ENCODE data around the gene AKAP6. TPM values are rescaled to one million over a fixed set of nuclear protein-coding genes. Genes with fewer than 3 reads are reported as not detected.

The AKAP6 gene
- total RNA-seq, 2 experiments from 2014 or later, result 0.62 to 0.67 TPM

GRCh38 chr14:32639208-32639607 lies 310.1 kb downstream of the AKAP6 start:
- no peaks in the 10 kb centered on the region for H3K9me3 Mint-ChIP-seq
- CTCF ChIA-PET, result no interaction called here
- no peak overlapping the region for H3K27ac Mint-ChIP-seq
- H3K36me3 Mint-ChIP-seq (ENCODE audit: low read depth), result no peaks in the 10 kb centered on the region
- H3K4me1 Mint-ChIP-seq, result no peaks in the 10 kb centered on the region
- no peak for DNase-seq
- H3K27me3 Mint-ChIP-seq, result peaks cover 2% of the 10 kb centered on the region
- POLR2A ChIA-PET, result no interaction called here
- H3K4me3 Mint-ChIP-seq, result no peak overlapping the region

DNA sequence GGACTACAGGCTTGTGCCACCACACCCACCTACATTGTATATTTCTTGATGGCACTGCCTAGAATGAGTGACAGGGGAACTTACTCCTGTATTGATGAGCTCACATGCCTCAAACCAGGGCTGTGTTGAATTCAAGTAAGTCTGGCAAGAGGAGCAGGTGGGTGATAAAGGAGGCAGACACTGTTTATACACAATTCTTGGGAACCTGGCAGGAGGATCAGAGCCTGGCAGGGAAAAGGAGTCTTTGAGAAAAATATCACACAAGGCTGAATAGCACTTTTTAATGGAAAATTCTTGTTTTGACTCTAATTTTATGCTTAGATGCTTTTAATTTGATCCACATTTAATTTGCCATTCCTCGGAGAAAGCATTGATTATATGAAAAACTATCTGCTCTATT lies 316.5 kb downstream of the AKAP6 start:
- Mint-ChIP-seq H3K4me3 (no peak overlapping the region), H3K4me1 (no peaks in the 10 kb centered on the region), H3K36me3 (ENCODE audit: low read depth) (no peaks in the 10 kb centered on the region), H3K27ac (no peak overlapping the region), H3K9me3 (no peaks in the 10 kb centered on the region), H3K27me3 (peaks cover 2% of the 10 kb centered on the region)
- ChIA-PET CTCF (no interaction called here), POLR2A (no interaction called here)
- no peak for DNase-seq

- Mint-ChIP-seq H3K27me3 (no peaks in the 10 kb centered on the region), H3K27ac (no peak overlapping the region), H3K4me3 (no peak overlapping the region), H3K36me3 (ENCODE audit: low read depth) (no peaks in the 10 kb centered on the region), H3K9me3 (no peaks in the 10 kb centered on the region), H3K4me1 (no peaks in the 10 kb centered on the region)
- no peak for DNase-seq
- POLR2A ChIA-PET, result no interaction called here
- CTCF ChIA-PET, result no interaction called here
Observed at GRCh38 chr14:32648434-32648833, 319.3 kb downstream of the AKAP6 start.

DNA sequence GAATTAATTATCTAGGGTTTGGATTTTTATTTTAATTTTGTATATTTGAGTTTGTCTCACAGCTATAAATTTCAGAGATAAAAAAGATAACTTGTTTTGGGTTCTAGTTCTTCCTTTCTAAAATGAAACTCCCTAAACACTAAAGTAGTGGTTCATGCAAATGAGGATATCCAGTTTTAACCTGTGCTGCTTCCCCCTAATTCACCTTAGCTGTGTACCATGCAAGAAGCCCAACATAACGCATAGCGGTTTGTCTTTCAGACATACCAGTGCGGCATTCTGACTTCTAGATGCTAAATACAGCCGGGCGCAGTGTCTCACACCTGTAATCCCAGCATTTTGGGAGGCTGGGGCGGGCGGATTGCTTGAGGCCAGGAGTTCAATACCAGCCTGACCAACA lies 320.9 kb downstream of the AKAP6 start:
- H3K9me3 Mint-ChIP-seq, result no peaks in the 10 kb centered on the region
- no peaks in the 10 kb centered on the region for H3K36me3 Mint-ChIP-seq (ENCODE audit: low read depth)
- H3K4me3 Mint-ChIP-seq, result no peak overlapping the region
- CTCF ChIA-PET, result no interaction called here
- POLR2A ChIA-PET, result no interaction called here
- no peaks in the 10 kb centered on the region for H3K4me1 Mint-ChIP-seq
- no peak overlapping the region for H3K27ac Mint-ChIP-seq
- no peaks in the 10 kb centered on the region for H3K27me3 Mint-ChIP-seq
- no peak for DNase-seq

DNA sequence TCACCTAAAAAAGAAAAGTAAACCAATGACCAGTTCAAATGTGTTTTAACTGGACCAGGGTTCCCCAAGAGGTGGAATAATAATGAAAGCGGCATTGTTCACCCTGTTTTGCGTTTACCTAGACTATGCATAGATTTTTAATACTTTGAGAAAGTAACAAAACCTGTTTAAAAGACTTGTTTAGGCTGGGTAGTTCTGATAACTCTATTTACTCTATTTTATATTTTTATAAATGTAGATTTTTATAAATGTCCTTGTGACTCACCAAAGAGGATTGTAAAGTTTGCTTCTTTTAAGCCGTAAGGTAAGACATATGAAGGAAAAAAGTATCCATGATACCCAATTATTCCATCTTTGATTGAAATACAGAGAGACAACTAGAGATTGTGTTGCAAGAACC lies 321.6 kb downstream of the AKAP6 start:
- POLR2A ChIA-PET, result no interaction called here
- no peaks in the 10 kb centered on the region for H3K27me3 Mint-ChIP-seq
- H3K9me3 Mint-ChIP-seq, result no peaks in the 10 kb centered on the region
- H3K27ac Mint-ChIP-seq, result no peak overlapping the region
- H3K4me1 Mint-ChIP-seq, result no peaks in the 10 kb centered on the region
- no peak overlapping the region for H3K4me3 Mint-ChIP-seq
- DNase-seq, result no peak
- H3K36me3 Mint-ChIP-seq (ENCODE audit: low read depth), result no peaks in the 10 kb centered on the region
- CTCF ChIA-PET, result no interaction called here

- ChIA-PET POLR2A (no interaction called here), CTCF (no interaction called here)
- no peaks in the 10 kb centered on the region for H3K9me3 Mint-ChIP-seq
- DNase-seq, result no peak
- no peaks in the 10 kb centered on the region for H3K36me3 Mint-ChIP-seq (ENCODE audit: low read depth)
- H3K27ac Mint-ChIP-seq, result no peak overlapping the region
- no peaks in the 10 kb centered on the region for H3K4me1 Mint-ChIP-seq
- no peak overlapping the region for H3K4me3 Mint-ChIP-seq
- H3K27me3 Mint-ChIP-seq, result no peaks in the 10 kb centered on the region
Observed at GRCh38 chr14:32654106-32654505, 325.0 kb downstream of the AKAP6 start.

- Mint-ChIP-seq H3K27ac (no peak overlapping the region), H3K36me3 (ENCODE audit: low read depth) (no peaks in the 10 kb centered on the region), H3K4me1 (no peaks in the 10 kb centered on the region), H3K9me3 (no peaks in the 10 kb centered on the region), H3K27me3 (no peaks in the 10 kb centered on the region), H3K4me3 (no peak overlapping the region)
- CTCF ChIA-PET, result no interaction called here
- POLR2A ChIA-PET, result no interaction called here
- no peak for DNase-seq
Observed at GRCh38 chr14:32656601-32657000, 327.5 kb downstream of the AKAP6 start.

GRCh38 chr14:32657081-32657480 lies 328.0 kb downstream of the AKAP6 start:
- Mint-ChIP-seq H3K4me3 (no peak overlapping the region), H3K27ac (no peak overlapping the region), H3K4me1 (no peaks in the 10 kb centered on the region), H3K36me3 (ENCODE audit: low read depth) (no peaks in the 10 kb centered on the region), H3K27me3 (no peaks in the 10 kb centered on the region), H3K9me3 (no peaks in the 10 kb centered on the region)
- POLR2A ChIA-PET, result no interaction called here
- no peak for DNase-seq
- CTCF ChIA-PET, result no interaction called here

GRCh38 chr14:32661216-32661615 lies 332.1 kb downstream of the AKAP6 start:
- POLR2A ChIA-PET, result no interaction called here
- DNase-seq, result no peak
- Mint-ChIP-seq H3K27ac (no peak overlapping the region), H3K36me3 (ENCODE audit: low read depth) (no peaks in the 10 kb centered on the region), H3K4me1 (no peaks in the 10 kb centered on the region), H3K9me3 (no peaks in the 10 kb centered on the region), H3K4me3 (no peak overlapping the region), H3K27me3 (peaks cover 3% of the 10 kb centered on the region)
- CTCF ChIA-PET, result interaction anchor here (0.5 kb wide), 1 partner anchor 508 kb away, joined by 4 read pairs; no protein-coding TSS in a partner anchor

- DNase-seq, result no peak
- H3K9me3 Mint-ChIP-seq, result no peaks in the 10 kb centered on the region
- ChIA-PET CTCF (no interaction called here), POLR2A (no interaction called here)
- no peak overlapping the region for H3K27ac Mint-ChIP-seq
- no peaks in the 10 kb centered on the region for H3K4me1 Mint-ChIP-seq
- H3K4me3 Mint-ChIP-seq, result no peak overlapping the region
- H3K27me3 Mint-ChIP-seq, result peaks cover 3% of the 10 kb centered on the region
- no peaks in the 10 kb centered on the region for H3K36me3 Mint-ChIP-seq (ENCODE audit: low read depth)
Observed at GRCh38 chr14:32662211-32662610, 333.1 kb downstream of the AKAP6 start.

DNA sequence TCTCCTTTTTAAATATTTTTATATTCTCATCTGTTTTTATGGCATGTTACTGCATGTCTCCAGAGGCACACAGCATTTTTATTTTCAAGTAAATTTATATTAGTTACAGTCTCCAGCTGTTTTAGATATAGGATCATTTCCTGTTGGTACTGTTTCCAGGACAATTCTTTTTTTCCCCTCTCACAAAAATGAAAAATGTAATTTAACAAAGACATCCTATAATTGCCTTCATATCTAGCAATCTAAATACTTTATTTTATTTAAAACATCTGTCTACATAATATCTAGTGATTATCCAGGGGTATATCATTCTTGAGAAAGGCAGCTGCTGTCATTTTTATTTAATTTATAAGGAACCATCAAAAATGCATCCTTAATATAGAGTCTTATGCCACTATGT lies 337.2 kb downstream of the AKAP6 start:
- Mint-ChIP-seq H3K27me3 (peaks cover 3% of the 10 kb centered on the region), H3K36me3 (ENCODE audit: low read depth) (no peaks in the 10 kb centered on the region), H3K9me3 (no peaks in the 10 kb centered on the region), H3K4me3 (no peak overlapping the region), H3K27ac (no peak overlapping the region), H3K4me1 (no peaks in the 10 kb centered on the region)
- no peak for DNase-seq
- CTCF ChIA-PET, result no interaction called here
- POLR2A ChIA-PET, result no interaction called here

DNA sequence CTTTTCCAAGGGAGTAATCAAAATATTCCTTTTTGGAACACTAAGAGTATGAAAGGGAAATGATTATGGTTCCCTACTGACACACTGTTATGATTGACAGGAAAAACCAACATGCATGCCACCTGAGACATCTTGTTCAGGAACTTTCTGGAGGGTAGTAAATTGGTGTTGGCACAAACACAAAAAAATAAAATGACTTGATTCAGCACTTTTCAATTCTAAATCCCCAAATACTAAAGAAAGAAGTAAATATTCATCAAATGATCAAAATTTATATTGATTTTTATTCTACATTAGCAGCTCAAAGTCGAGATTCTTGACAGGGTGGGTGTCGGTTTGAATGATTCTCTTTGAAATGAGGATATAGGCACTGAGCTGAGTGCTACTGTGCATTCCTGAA lies 338.2 kb downstream of the AKAP6 start:
- no peak overlapping the region for H3K27ac Mint-ChIP-seq
- H3K27me3 Mint-ChIP-seq, result peaks cover 1% of the 10 kb centered on the region
- no peak for DNase-seq
- ChIA-PET POLR2A (no interaction called here), CTCF (no interaction called here)
- no peaks in the 10 kb centered on the region for H3K9me3 Mint-ChIP-seq
- H3K4me1 Mint-ChIP-seq, result no peaks in the 10 kb centered on the region
- no peak overlapping the region for H3K4me3 Mint-ChIP-seq
- H3K36me3 Mint-ChIP-seq (ENCODE audit: low read depth), result no peaks in the 10 kb centered on the region

DNA sequence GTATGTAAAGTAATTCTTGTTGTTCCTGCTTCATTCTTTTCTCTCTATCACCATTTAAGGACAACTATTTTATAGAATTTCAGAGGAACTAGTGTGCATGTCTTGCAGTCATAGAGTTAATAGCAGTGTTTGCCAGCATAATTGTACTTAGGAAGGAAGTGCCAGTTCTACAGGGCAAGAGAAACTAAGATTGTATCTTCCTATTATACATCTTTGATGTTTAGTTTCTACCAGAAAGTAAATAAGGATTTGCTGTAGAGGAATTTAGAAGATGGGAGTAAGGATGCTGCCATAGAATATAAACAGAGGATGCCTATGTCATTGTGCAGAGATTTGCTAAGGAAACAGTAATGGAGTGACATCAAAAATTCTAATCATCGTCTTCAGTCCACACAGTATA lies 338.7 kb downstream of the AKAP6 start:
- no peak overlapping the region for H3K4me3 Mint-ChIP-seq
- H3K27me3 Mint-ChIP-seq, result no peaks in the 10 kb centered on the region
- H3K36me3 Mint-ChIP-seq (ENCODE audit: low read depth), result no peaks in the 10 kb centered on the region
- no peaks in the 10 kb centered on the region for H3K4me1 Mint-ChIP-seq
- POLR2A ChIA-PET, result no interaction called here
- H3K27ac Mint-ChIP-seq, result no peak overlapping the region
- CTCF ChIA-PET, result no interaction called here
- H3K9me3 Mint-ChIP-seq, result no peaks in the 10 kb centered on the region
- DNase-seq, result no peak

DNA sequence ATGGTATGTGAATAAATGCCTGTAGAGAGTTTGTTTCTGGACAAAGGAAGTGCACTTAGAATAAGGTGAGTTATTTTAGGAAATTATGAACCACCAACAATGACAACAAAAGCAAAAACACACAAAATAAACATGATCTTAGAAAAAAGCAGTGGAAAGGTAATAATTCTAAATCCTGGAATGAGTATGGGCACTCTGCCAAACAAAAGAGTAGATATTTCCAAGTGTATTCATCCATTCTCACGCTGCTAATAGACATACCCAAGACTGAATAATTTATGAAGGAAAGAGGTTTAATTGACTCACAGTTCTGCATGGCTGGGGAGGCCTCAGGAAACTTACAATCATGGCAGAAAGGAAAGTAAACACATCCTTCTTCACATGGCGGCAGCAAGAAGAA lies 340.3 kb downstream of the AKAP6 start:
- H3K36me3 Mint-ChIP-seq (ENCODE audit: low read depth), result no peaks in the 10 kb centered on the region
- no peaks in the 10 kb centered on the region for H3K9me3 Mint-ChIP-seq
- ChIA-PET CTCF (no interaction called here), POLR2A (no interaction called here)
- H3K4me3 Mint-ChIP-seq, result no peak overlapping the region
- no peaks in the 10 kb centered on the region for H3K4me1 Mint-ChIP-seq
- no peak overlapping the region for H3K27ac Mint-ChIP-seq
- DNase-seq, result no peak
- no peaks in the 10 kb centered on the region for H3K27me3 Mint-ChIP-seq

DNA sequence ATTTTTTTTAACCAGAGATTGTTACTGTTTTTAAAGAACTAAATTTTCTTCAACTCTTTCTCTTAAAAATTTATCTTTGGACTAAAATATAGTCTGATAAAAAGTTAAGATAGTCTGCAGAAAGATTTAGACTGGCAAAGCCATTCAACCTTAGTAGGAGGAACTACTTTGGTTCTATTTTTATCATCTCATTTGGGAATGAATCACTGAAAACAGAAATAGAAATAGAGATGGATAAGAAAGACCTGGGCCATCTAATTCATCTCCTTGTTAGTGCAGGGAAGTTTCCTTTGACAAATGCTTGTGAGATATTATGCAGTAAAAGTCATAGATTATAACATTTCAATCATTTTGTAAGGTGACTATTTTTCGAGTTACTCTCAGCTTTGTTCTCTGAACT lies 346.3 kb downstream of the AKAP6 start:
- DNase-seq, result no peak
- CTCF ChIA-PET, result no interaction called here
- Mint-ChIP-seq H3K4me1 (no peaks in the 10 kb centered on the region), H3K9me3 (no peaks in the 10 kb centered on the region), H3K4me3 (no peak overlapping the region), H3K36me3 (ENCODE audit: low read depth) (no peaks in the 10 kb centered on the region), H3K27me3 (no peaks in the 10 kb centered on the region), H3K27ac (no peak overlapping the region)
- POLR2A ChIA-PET, result no interaction called here

All from activated CD4-positive, alpha-beta T cell treated with anti-CD3 and anti-CD28 coated beads, Interleukin-2, amount 10 ng/mL, durations not matched to agents 7 days and 5 days (primary cell).